GM19324 (cell line): ENCODE measurements around the gene SCIN.
A peak's percentile ranks its signal among the peaks of the same experiment; 100 is the strongest.

Experiments
- ATAC-seq: cut with Tn5 transposase; IDR thresholded peaks from one replicate; pipeline ENCODE4 v1.9.1; 2021; ENCODE audit warnings: mild to moderate bottlenecking, moderate library complexity; ENCODE audit not compliant: unreplicated experiment, low FRiP score

SCIN gene

GRCh38 chr7:12609561-12609960 is 39.0 kb downstream of the SCIN start:
- no peak for ATAC-seq

GRCh38 chr7:12610899-12611298 is 40.4 kb downstream of the SCIN start:
- no peak for ATAC-seq

- ATAC-seq: no peak
These were observed 42.1 kb downstream of the SCIN start for GRCh38 chr7:12612622-12613021.

GRCh38 chr7:12619461-12620069 is 49.0 kb downstream of the SCIN start:
- no peak for ATAC-seq

GRCh38 chr7:12620371-12620770 is 49.9 kb downstream of the SCIN start:
- ATAC-seq: no peak

- ATAC-seq: no peak
These were observed 52.7 kb downstream of the SCIN start for GRCh38 chr7:12623223-12623622.

- ATAC-seq: no peak
These were observed 53.5 kb downstream of the SCIN start for GRCh38 chr7:12623885-12624498.

- no peak for ATAC-seq
These were observed 55.3 kb downstream of the SCIN start for GRCh38 chr7:12625836-12626235.

GRCh38 chr7:12629816-12630512 is 59.4 kb downstream of the SCIN start:
- no peak for ATAC-seq

- ATAC-seq: no peak
These were observed 59.9 kb downstream of the SCIN start for GRCh38 chr7:12630513-12630819.

GRCh38 chr7:12633582-12633981 is 63.1 kb downstream of the SCIN start:
- ATAC-seq: no peak

- peak; percentile 80 for ATAC-seq
These were observed 65.3 kb downstream of the SCIN start for GRCh38 chr7:12635830-12636229.

- no peak for ATAC-seq
These were observed 66.8 kb downstream of the SCIN start for GRCh38 chr7:12637328-12637727.

- ATAC-seq: peak; percentile 54
These were observed 67.5 kb downstream of the SCIN start for GRCh38 chr7:12637819-12638592.

GRCh38 chr7:12638851-12639456 is 68.4 kb downstream of the SCIN start:
- ATAC-seq: no peak

- ATAC-seq: no peak
These were observed 70.0 kb downstream of the SCIN start for GRCh38 chr7:12640299-12641096.

GRCh38 chr7:12641196-12641595 is 70.7 kb downstream of the SCIN start:
- no peak for ATAC-seq

GRCh38 chr7:12642508-12642907 is 72.0 kb downstream of the SCIN start:
- no peak for ATAC-seq

- ATAC-seq: no peak
These were observed 72.6 kb downstream of the SCIN start for GRCh38 chr7:12643001-12643643.

- peak; percentile 36 for ATAC-seq
These were observed 73.1 kb downstream of the SCIN start for GRCh38 chr7:12643644-12644043.
